Subcutaneous preadipocyte (primary cell): ENCODE data around the gene TSG101. TPM values are rescaled to one million over a fixed set of nuclear protein-coding genes. Genes with fewer than 3 reads are reported as not detected.

Experiments used
- total RNA-seq: library from RNA; depleted of rRNA; stranded (reverse); fragments of >200 nt; gene quantifications from 2 replicates; pipeline ENCODE4 v1.2.3, GENCODE V29; 2012

The TSG101 gene, protein sequence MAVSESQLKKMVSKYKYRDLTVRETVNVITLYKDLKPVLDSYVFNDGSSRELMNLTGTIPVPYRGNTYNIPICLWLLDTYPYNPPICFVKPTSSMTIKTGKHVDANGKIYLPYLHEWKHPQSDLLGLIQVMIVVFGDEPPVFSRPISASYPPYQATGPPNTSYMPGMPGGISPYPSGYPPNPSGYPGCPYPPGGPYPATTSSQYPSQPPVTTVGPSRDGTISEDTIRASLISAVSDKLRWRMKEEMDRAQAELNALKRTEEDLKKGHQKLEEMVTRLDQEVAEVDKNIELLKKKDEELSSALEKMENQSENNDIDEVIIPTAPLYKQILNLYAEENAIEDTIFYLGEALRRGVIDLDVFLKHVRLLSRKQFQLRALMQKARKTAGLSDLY
- total RNA-seq = 37.5 and 45.6 TPM in 2 replicates

DNA sequence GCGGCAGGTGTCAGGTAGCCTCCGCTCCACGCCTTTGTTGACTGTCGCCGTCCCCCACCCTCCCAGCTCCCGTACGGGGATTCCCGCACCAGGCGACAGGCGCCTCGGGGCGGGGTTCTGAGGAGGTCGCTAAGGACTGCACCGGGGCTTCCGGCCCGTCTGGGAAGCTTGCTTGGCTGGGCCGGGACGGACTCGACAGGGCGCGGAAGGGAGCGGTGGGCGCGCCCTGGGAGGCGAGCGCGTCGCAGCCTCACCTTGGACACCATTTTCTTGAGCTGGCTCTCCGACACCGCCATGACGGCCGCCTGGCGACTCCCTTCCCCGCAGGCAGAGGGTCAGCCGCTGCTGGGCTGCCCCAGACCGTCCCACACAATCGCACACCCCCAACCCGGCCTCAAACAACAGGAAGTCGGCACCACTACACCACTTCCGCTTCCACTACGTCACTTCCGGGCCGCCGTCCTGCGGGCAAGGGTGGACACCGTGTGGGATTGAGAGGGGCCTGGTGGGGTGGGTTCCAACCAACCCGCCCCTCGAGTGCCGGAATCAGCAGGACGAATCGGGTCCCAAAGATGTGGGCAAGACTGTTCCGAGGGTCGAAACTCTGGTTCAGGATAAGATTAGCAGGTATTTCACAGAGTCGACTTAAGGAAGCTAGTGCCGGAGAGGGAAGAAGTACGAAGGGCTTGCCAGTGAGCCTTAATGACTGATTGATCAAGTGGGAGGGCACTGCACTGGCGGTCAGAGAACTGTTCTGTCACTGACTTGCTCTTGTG, at the start of gene TSG101:
TSG101 (minus strand) TSS at position 422 of the 776 bp plus-strand sequence; CDS start at position 296, 126 bp downstream.

DNA sequence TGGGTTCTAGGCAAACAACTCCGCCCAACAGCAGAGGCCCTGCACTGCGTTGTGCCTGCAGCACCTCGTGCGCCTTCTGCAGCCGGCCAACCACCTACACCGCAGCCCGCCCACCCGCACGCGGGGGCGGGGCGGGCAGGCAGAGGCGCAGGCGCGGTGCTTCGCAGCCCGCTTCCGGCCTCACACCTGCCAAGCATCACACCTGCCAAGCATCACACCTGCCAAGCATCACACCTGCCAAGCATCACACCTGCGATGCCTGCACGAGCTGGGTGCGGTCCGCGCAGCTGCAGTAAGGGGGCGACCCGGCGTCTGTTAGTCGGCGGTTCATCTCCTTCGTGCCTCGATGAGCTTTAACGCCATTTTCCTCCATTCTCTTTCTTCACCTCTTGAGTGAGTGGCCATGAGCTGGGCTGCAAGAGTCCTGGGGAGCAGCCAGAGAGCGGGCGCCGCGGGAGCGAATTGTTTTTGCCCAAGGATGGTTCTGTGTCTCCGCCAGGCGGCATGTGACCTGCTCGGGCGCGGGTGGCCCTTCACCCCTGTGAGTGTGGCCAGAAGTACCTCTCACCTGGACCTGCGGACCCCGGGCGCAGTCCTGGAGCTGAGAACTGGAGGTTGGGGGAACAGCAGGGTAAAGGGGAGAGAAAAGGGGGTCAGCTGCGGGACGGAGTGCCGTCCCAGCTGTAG, 70.9 kb downstream of the TSG101 start, which contains the start of gene LDHAL6A:
LDHAL6A (plus strand) TSS at position 171 of the 687 bp plus-strand sequence. CDS start 825 bp downstream, outside the sequence.

Other genes starting within 250 kb of the TSG101 start
- gene HPS5, start 204.8 kb downstream of the TSG101 start, total RNA-seq = 18.7 and 30.7 TPM in 2 replicates
- 76.8 and 80.9 TPM in 2 replicates for gene GTF2H1, start 204.4 kb downstream of the TSG101 start, total RNA-seq
- gene LDHA, start 132.4 kb downstream of the TSG101 start, total RNA-seq = 755 and 862 TPM in 2 replicates
- gene LDHC, start 114.6 kb downstream of the TSG101 start, total RNA-seq = 0.78 TPM in 1 of 2 replicates, not detected in the other
- gene LDHAL6A, start 71.1 kb downstream of the TSG101 start, total RNA-seq = not detected in 2 replicates
- 18.4 and 21.3 TPM in 2 replicates for gene UEVLD, start 61.8 kb upstream of the TSG101 start, total RNA-seq
- gene MISFA, start 72.8 kb upstream of the TSG101 start, total RNA-seq = under 0.01 and 0.59 TPM in 2 replicates
- gene SPTY2D1, start 107.4 kb upstream of the TSG101 start, total RNA-seq = 11.8 and 20.3 TPM in 2 replicates
- gene TMEM86A, start 171.8 kb upstream of the TSG101 start, total RNA-seq = 0.73 and 0.78 TPM in 2 replicates
- under 0.01 TPM in 1 of 2 replicates, not detected in the other for gene IGSF22, start 199.2 kb upstream of the TSG101 start, total RNA-seq